HG03066 (cell line): ENCODE results near the gene MLH3.
"Not testable (repeated sequence)": the region's sequence is repeated elsewhere in the genome, so short reads cannot be mapped to it uniquely, and the experiment has no call there.

ENCODE experiments used
- ATAC-seq: cut with Tn5 transposase; IDR thresholded peaks from one replicate; pipeline ENCODE4 v1.9.1; 2021; ENCODE audit warnings: low read depth; ENCODE audit not compliant: unreplicated experiment

Gene MLH3

GRCh38 chr14:75067765-75068164 lies 16.5 kb upstream of the MLH3 start:
- not testable (repeated sequence) for ATAC-seq

GRCh38 chr14:75067212-75067611 lies 15.9 kb upstream of the MLH3 start:
- ATAC-seq, result no peak

- ATAC-seq, result no peak
Observed at GRCh38 chr14:75066691-75067090, 15.4 kb upstream of the MLH3 start.

- peak; percentile 11 for ATAC-seq
Observed at GRCh38 chr14:75064205-75064567, 12.9 kb upstream of the MLH3 start.

- ATAC-seq, result peak; percentile 96
Observed at GRCh38 chr14:75063491-75064204, 12.4 kb upstream of the MLH3 start, which contains the start of gene ACYP1. TSS of gene ACYP1 (minus strand) at chr14:75064024. CDS start at chr14:75063553, 471 bp downstream.

- no peak for ATAC-seq
Observed at GRCh38 chr14:75063013-75063412, 11.7 kb upstream of the MLH3 start.

- ATAC-seq, result no peak
Observed at GRCh38 chr14:75060420-75060819, 9.2 kb upstream of the MLH3 start.

- no peak for ATAC-seq
Observed at GRCh38 chr14:75059642-75060041, 8.4 kb upstream of the MLH3 start.

GRCh38 chr14:75054421-75054820 lies 3.2 kb upstream of the MLH3 start:
- ATAC-seq, result no peak

- ATAC-seq, result no peak
Observed at GRCh38 chr14:75053396-75054291, 2.4 kb upstream of the MLH3 start.

GRCh38 chr14:75051556-75051899 lies 261 bp upstream of the MLH3 start:
- ATAC-seq, result no peak

- ATAC-seq, result no peak
Observed at GRCh38 chr14:75049731-75050201, 1.5 kb downstream of the MLH3 start.

- no peak for ATAC-seq
Observed at GRCh38 chr14:75049136-75049535, 2.1 kb downstream of the MLH3 start.

GRCh38 chr14:75048101-75048500 lies 3.2 kb downstream of the MLH3 start:
- ATAC-seq, result no peak

- no peak for ATAC-seq
Observed at GRCh38 chr14:75047506-75047905, 3.8 kb downstream of the MLH3 start.

GRCh38 chr14:75046899-75047298 lies 4.4 kb downstream of the MLH3 start:
- ATAC-seq, result no peak

- ATAC-seq, result no peak
Observed at GRCh38 chr14:75046275-75046674, 5.0 kb downstream of the MLH3 start.

GRCh38 chr14:75044752-75045151 lies 6.5 kb downstream of the MLH3 start:
- no peak for ATAC-seq

GRCh38 chr14:75044322-75044721 lies 6.9 kb downstream of the MLH3 start:
- no peak for ATAC-seq

- ATAC-seq, result no peak
Observed at GRCh38 chr14:75042035-75042434, 9.2 kb downstream of the MLH3 start.

GRCh38 chr14:75041613-75042012 lies 9.7 kb downstream of the MLH3 start:
- ATAC-seq, result no peak

GRCh38 chr14:75040959-75041358 lies 10.3 kb downstream of the MLH3 start:
- ATAC-seq, result no peak
